H1 (cell line): ENCODE measurements around the gene CEBPA. TPM values are rescaled to one million over a fixed set of nuclear protein-coding genes. Genes with fewer than 3 reads are reported as not detected.

Experiments
- CTCF ChIA-PET: fragments of 300-600 bp; sonication (Branson Sonifier 250); formaldehyde crosslinking; loops from one replicate; lab custom pipeline; 2021; ENCODE audit not compliant: partially characterized antibody; lab: Charles Lee
- POLR2A ChIA-PET: fragments of 300-600 bp; sonication (Branson Sonifier 250); formaldehyde crosslinking; loops from one replicate; lab custom pipeline; 2021; ENCODE audit warnings: inconsistent platforms; ENCODE audit not compliant: partially characterized antibody; lab: Charles Lee
- DNase-seq, 2 experiments: peaks; one replicate each; pipeline versions ENCODE4 v3.0.0 to v3.0.0-alpha.2; 2010 to 2022; ENCODE audit warnings: low spot score in 2 of 2, low read depth in 1 of 2, mixed read lengths in 1 of 2
- FAIRE-seq: peaks from 2 replicates; lab custom pipeline; 2011; peaks lifted over from hg19 to GRCh38; lab: Jason Lieb, UNC
- H2AFZ ChIP-seq: 2 replicates; pipeline ENCODE4 v1.8.1; 2012; ENCODE audit warnings: low read length, inconsistent platforms
- H2AK5ac ChIP-seq: 2 replicates; pipeline ENCODE4 v1.6.1; 2013; ENCODE audit warnings: low read depth, low read length
- H2BK120ac ChIP-seq: replicated peaks from 2 replicates; pipeline ENCODE3; 2013; ENCODE audit warnings: low read depth, low read length, inconsistent platforms
- H2BK12ac ChIP-seq: 2 replicates; pipeline ENCODE4 v1.6.1; 2013; ENCODE audit warnings: low read depth, low read length
- H2BK15ac ChIP-seq: 2 replicates; pipeline ENCODE4 v1.6.1; 2013; ENCODE audit warnings: low read length
- H2BK20ac ChIP-seq: 2 replicates; pipeline ENCODE4 v1.6.1; 2013; ENCODE audit warnings: low read length
- H2BK5ac ChIP-seq: 2 replicates; pipeline ENCODE4 v1.6.1; 2013; ENCODE audit warnings: low read depth, low read length
- H3K14ac ChIP-seq: 2 replicates; pipeline ENCODE4 v1.6.1; 2013; ENCODE audit warnings: inconsistent platforms; ENCODE audit not compliant: insufficient read length
- H3K18ac ChIP-seq: 2 replicates; pipeline ENCODE4 v1.6.1; 2013; ENCODE audit warnings: low read length; ENCODE audit errors: extremely low read depth
- H3K23ac ChIP-seq: 2 replicates; pipeline ENCODE4 v1.6.1; 2013; ENCODE audit warnings: inconsistent platforms; ENCODE audit not compliant: insufficient read length
- H3K23me2 ChIP-seq: 2 replicates; pipeline ENCODE4 v1.6.1; 2013; ENCODE audit warnings: low read depth, low read length
- H3K27ac ChIP-seq: 2 replicates; pipeline ENCODE4 v1.6.1; 2011; ENCODE audit warnings: low read depth, low read length, inconsistent platforms
- H3K27me3 ChIP-seq, 4 experiments: replicated peaks in 1 of 4; 1 replicate in 1 of 4; 2 replicates in 3 of 4; pipeline versions ENCODE4 v1.6.1 to v1.8.1; 2011 to 2013; ENCODE audit warnings: low read length in 3 of 4, mild to moderate bottlenecking in 3 of 4, inconsistent platforms in 2 of 4, mixed read lengths in 2 of 4, moderate library complexity in 1 of 4; ENCODE audit not compliant: control insufficient read depth in 3 of 4, insufficient read depth in 3 of 4; ENCODE audit errors: extremely low read depth in 1 of 4
- H3K36me3 ChIP-seq, 4 experiments: 2 replicates each; pipeline versions ENCODE4 v1.6.1 to v1.8.1; 2011 to 2013; ENCODE audit warnings: mild to moderate bottlenecking in 4 of 4, low read length in 3 of 4, moderate library complexity in 2 of 4, control low read depth in 1 of 4, inconsistent platforms in 1 of 4; ENCODE audit not compliant: insufficient read depth in 4 of 4, control insufficient read depth in 2 of 4
- H3K4ac ChIP-seq: replicated peaks from 2 replicates; pipeline ENCODE3; 2013; ENCODE audit warnings: low read length, low read depth, mixed read lengths, inconsistent platforms; ENCODE audit not compliant: insufficient read length
- H3K4me1 ChIP-seq, 4 experiments: replicated peaks in 1 of 4; 1 replicate in 1 of 4; 2 replicates in 3 of 4; pipeline versions ENCODE4 v1.6.1 to v1.8.1; 2011 to 2013; ENCODE audit warnings: low read length in 3 of 4, inconsistent platforms in 2 of 4, mixed read lengths in 1 of 4; ENCODE audit not compliant: insufficient read depth in 4 of 4, control insufficient read depth in 3 of 4
- H3K4me2 ChIP-seq, 2 experiments: 2 replicates each; pipeline versions ENCODE4 v1.6.1 to v1.8.1; 2011 to 2013; ENCODE audit warnings: low read depth in 2 of 2, low read length in 2 of 2, control low read depth in 1 of 2, inconsistent platforms in 1 of 2, mild to moderate bottlenecking in 1 of 2; ENCODE audit not compliant: insufficient read depth in 1 of 2
- H3K4me3 ChIP-seq, 4 experiments: fragments of 200-600, 300-600 bp in 1 of 4; sonication (generic), shearing (Covaris generic), sonication (Bioruptor Twin) in 1 of 4; 2 replicates each; pipeline versions ENCODE4 v1.5.1 to v1.8.1; 2011 to 2016; ENCODE audit warnings: low read length in 4 of 4, low read depth in 3 of 4, control low read depth in 2 of 4, inconsistent platforms in 2 of 4, mild to moderate bottlenecking in 2 of 4, mixed read lengths in 1 of 4, moderate library complexity in 1 of 4; ENCODE audit not compliant: insufficient read depth in 2 of 4; ENCODE audit errors: extremely low read depth in 1 of 4
- H3K56ac ChIP-seq: replicated peaks from 2 replicates; pipeline ENCODE3; 2013; ENCODE audit warnings: low read depth, mild to moderate bottlenecking, mixed read lengths, low read length, inconsistent platforms; ENCODE audit not compliant: insufficient read length
- H3K79me1 ChIP-seq: 2 replicates; pipeline ENCODE4 v1.6.1; 2013; ENCODE audit warnings: low read depth, low read length, control low read depth
- H3K79me2 ChIP-seq, 2 experiments: 2 replicates each; pipeline versions ENCODE4 v1.6.1 to v1.8.1; 2012 to 2013; ENCODE audit warnings: low read length in 2 of 2, mild to moderate bottlenecking in 2 of 2, inconsistent platforms in 1 of 2; ENCODE audit not compliant: insufficient read depth in 2 of 2, control insufficient read depth in 1 of 2
- H3K9ac ChIP-seq, 4 experiments: replicated peaks in 1 of 4; 1 replicate in 1 of 4; 2 replicates in 3 of 4; pipeline versions ENCODE4 v1.6.1 to v1.8.1; 2011 to 2013; ENCODE audit warnings: low read depth in 3 of 4, low read length in 3 of 4, control low read depth in 2 of 4, mild to moderate bottlenecking in 2 of 4, moderate library complexity in 2 of 4, inconsistent platforms in 1 of 4; ENCODE audit errors: extremely low read depth in 1 of 4
- H3K9me3 ChIP-seq, 2 experiments: 2 replicates each; pipeline versions ENCODE4 v1.6.1 to v1.8.1; 2012 to 2013; ENCODE audit warnings: mild to moderate bottlenecking in 2 of 2, moderate library complexity in 2 of 2, control low read depth in 1 of 2, inconsistent platforms in 1 of 2, low read depth in 1 of 2, low read length in 1 of 2, mixed read lengths in 1 of 2; ENCODE audit not compliant: insufficient read depth in 2 of 2
- H4K20me1 ChIP-seq, 2 experiments: replicated peaks in 1 of 2; 2 replicates each; pipeline versions ENCODE3 to v1.8.1; 2011 to 2013; ENCODE audit warnings: inconsistent platforms in 2 of 2, low read length in 2 of 2, mild to moderate bottlenecking in 1 of 2; ENCODE audit not compliant: insufficient read depth in 2 of 2, control insufficient read depth in 1 of 2
- H4K5ac ChIP-seq: 2 replicates; pipeline ENCODE4 v1.6.1; 2013; ENCODE audit warnings: low read length, low read depth, mixed read lengths, inconsistent platforms; ENCODE audit not compliant: insufficient read length
- H4K8ac ChIP-seq: 2 replicates; pipeline ENCODE4 v1.8.0; 2013; ENCODE audit warnings: mild to moderate bottlenecking, moderate library complexity, low read length, inconsistent platforms; ENCODE audit not compliant: insufficient read depth; ENCODE audit errors: extremely low read depth
- H4K91ac ChIP-seq: replicated peaks from 2 replicates; pipeline ENCODE3; 2013; ENCODE audit warnings: low read length, mixed read lengths, inconsistent platforms; ENCODE audit not compliant: insufficient read length
- ASH2L ChIP-seq: fragments of 200-600, 300-600 bp; sonication (generic); IDR thresholded peaks from one replicate; pipeline ENCODE4 v1.7.1; 2017; ENCODE audit warnings: low read length
- CBX8 ChIP-seq: fragments of 300-800, 300-1000 bp; sonication (generic); IDR thresholded peaks from 2 replicates; pipeline ENCODE4 v1.7.1; 2016; ENCODE audit warnings: low read depth, low read length, borderline replicate concordance
- FOSL1 ChIP-seq: IDR thresholded peaks from 2 replicates; pipeline ENCODE4 v1.6.1; 2011; ENCODE audit warnings: mild to moderate bottlenecking, low read depth, low read length, moderate library complexity; ENCODE audit not compliant: insufficient read depth
- KDM1A ChIP-seq: fragments of 200-600, 300-600 bp; sonication (generic); IDR thresholded peaks from 2 replicates; pipeline ENCODE4 v1.7.1; 2016; ENCODE audit warnings: mild to moderate bottlenecking, low read length, borderline replicate concordance
- KDM5A ChIP-seq: fragments of 200-600 bp; IDR thresholded peaks from 2 replicates; pipeline ENCODE4 v1.7.1; 2012; ENCODE audit warnings: mild to moderate bottlenecking, low read length, inconsistent platforms, mixed read lengths
- POLR2A ChIP-seq, 2 experiments: IDR thresholded peaks; 1 replicate in 1 of 2; 2 replicates in 1 of 2; pipeline ENCODE4 v1.6.1; 2011; ENCODE audit warnings: low read depth in 2 of 2, low read length in 2 of 2, mild to moderate bottlenecking in 2 of 2; ENCODE audit errors: control extremely low read depth in 1 of 2
- SAP30 ChIP-seq: fragments of 300-600 bp; sonication (generic); IDR thresholded peaks from 2 replicates; pipeline ENCODE4 v1.7.1; 2012; ENCODE audit warnings: low read length, moderate library complexity, mild to moderate bottlenecking, inconsistent platforms; ENCODE audit not compliant: insufficient read depth, insufficient replicate concordance
- SIN3A ChIP-seq, 2 experiments: IDR thresholded peaks in 1 of 2; conservative IDR thresholded peaks in 1 of 2; 2 replicates each; pipeline ENCODE4 v1.6.1; 2011 to 2012; ENCODE audit warnings: low read length in 2 of 2, improper control_type of control experiment in 1 of 2, low read depth in 1 of 2, mild to moderate bottlenecking in 1 of 2
- SIX5 ChIP-seq: IDR thresholded peaks from 2 replicates; pipeline ENCODE4 v1.6.1; 2011; ENCODE audit warnings: mild to moderate bottlenecking, low read depth, low read length
- SP4 ChIP-seq: IDR thresholded peaks from 2 replicates; pipeline ENCODE4 v1.6.1; 2012; ENCODE audit warnings: low read length, inconsistent platforms
- TAF7 ChIP-seq: optimal IDR thresholded peaks from 2 replicates; pipeline ENCODE3; 2011; ENCODE audit warnings: low read depth, mild to moderate bottlenecking, inconsistent platforms, low read length, moderate library complexity, borderline replicate concordance
- WGBS, 2 experiments: shearing (Covaris generic) in 1 of 2; methylation state at CpG; one replicate each; pipeline versions ENCODE4 v1.1.6 to v1.1.7; 2013 to 2015; ENCODE audit warnings: low lambda C conversion rate in 2 of 2, mixed read lengths in 2 of 2, inconsistent platforms in 1 of 2, low coverage in 1 of 2, missing lambda C conversion rate in 1 of 2; ENCODE audit not compliant: insufficient replicate concordance in 2 of 2, insufficient coverage in 1 of 2, insufficient read length in 1 of 2; ENCODE audit errors: extremely low coverage in 1 of 2, missing lambda C conversion rate in 1 of 2; 5-methylcytosine and 5-hydroxymethylcytosine counted together
- polyA plus RNA-seq, 7 experiments: library from polyadenylated mRNA; depleted of rRNA in 3 of 7; stranded (reverse) in 5 of 7; unstranded in 2 of 7; fragments of >200 nt in 5 of 7; fragments of 200-250 nt in 2 of 7; gene quantifications; 1 replicate in 5 of 7; 2 replicates in 1 of 7; 4 replicates in 1 of 7; pipeline versions ENCODE4 v1.2.1 to v1.2.3, GENCODE V29; 2011 to 2013; ENCODE audit warnings: missing spikeins in 2 of 7, mixed read lengths in 2 of 7
- total RNA-seq: library from RNA; stranded (reverse); fragmentation: NEBNext Ultra II Directional; extraction: Animal tissue kit (Norgen Biotek cat#: 25700); gene quantifications from 2 replicates; pipeline ENCODE4 v1.2.1, GENCODE V29; 2021

Gene CEBPA
- total and polyA plus RNA-seq, 2 of the 8 experiments (the other 6 are each of a cell fraction or from before 2014, with no cell fraction given): 2.0 to 2.7 TPM

GRCh38 chr19:33252418-33252962, 49.8 kb downstream of the CEBPA start:
- no peak overlapping the region for H2BK5ac ChIP-seq
- H3K23ac ChIP-seq: no peak overlapping the region
- H4K5ac ChIP-seq: no peak overlapping the region
- 81% methylated on average over 4 of the region's 4 CpGs; no CpG with 5 or more reads in 1 of the 2 experiments for WGBS, 2 experiments
- H3K79me1 ChIP-seq: peaks cover 6% of the 10 kb centered on the region; the same call in 1 of the 2 replicates
- H3K23me2 ChIP-seq: peaks cover 13% of the 10 kb centered on the region; the same call in 1 of the 2 replicates
- no peaks in the 10 kb centered on the region for H3K79me2 ChIP-seq
- H2BK12ac ChIP-seq: no peak overlapping the region
- peaks cover 0 to 12% of the 10 kb centered on the region in 2 experiments for H4K20me1 ChIP-seq
- H3K27me3 ChIP-seq: no peaks in the 10 kb centered on the region; a peak in 1 of 7 replicates
- no peak overlapping the region for H3K27ac ChIP-seq
- DNase-seq (no peak), FAIRE-seq (no peak)
- H2BK20ac ChIP-seq: no peak overlapping the region
- H2AFZ ChIP-seq: no peak overlapping the region
- TF ChIP-seq TAF7 (no peak), ASH2L (no peak), CBX8 (no peak), KDM1A (no peak), SIN3A (conservative IDR thresholded peaks at IDR 0.05 in 1 of 2, IDR thresholded peaks at IDR 0.05 in 1 of 2; ENCODE audit: low read depth in 1 of 2, low read length in 2 of 2) (no peak), FOSL1 (no peak), KDM5A (no peak), SAP30 (no peak), SP4 (no peak), SIX5 (no peak), POLR2A (IDR thresholded peaks at IDR 0.05; ENCODE audit: control extremely low read depth in 1 of 2, low read depth in 2 of 2, low read length in 2 of 2) (no peak)
- no peak overlapping the region for H4K8ac ChIP-seq
- no peak overlapping the region for H3K18ac ChIP-seq
- no peak overlapping the region for H3K14ac ChIP-seq
- POLR2A ChIA-PET: interaction anchor here (1.0 to 3.1 kb wide), 2 partner anchors 50 to 121 kb away, joined by 3 to 9 read pairs; partner anchors contain the start of genes CEBPA and CEBPG
- H2BK15ac ChIP-seq: no peak overlapping the region
- H3K56ac ChIP-seq: no peak overlapping the region
- H3K4me2 ChIP-seq: no peak overlapping the region
- CTCF ChIA-PET: interaction anchor here (0.5 to 1.4 kb wide), 2 partner anchors 155 to 513 kb away, joined by 3 to 4 read pairs; no protein-coding TSS in a partner anchor
- peaks cover 0 to 4% (median under 1%) of the 10 kb centered on the region in 4 experiments; a peak in 5 of 7 replicates for H3K4me1 ChIP-seq
- no peak overlapping the region for H2BK120ac ChIP-seq
- H3K4me3 ChIP-seq: no peak overlapping the region
- H4K91ac ChIP-seq: no peak overlapping the region
- H3K9me3 ChIP-seq: no peaks in the 10 kb centered on the region
- H3K4ac ChIP-seq: no peak overlapping the region
- no peak overlapping the region for H3K9ac ChIP-seq
- H3K36me3 ChIP-seq: no peaks in the 10 kb centered on the region
- no peak overlapping the region for H2AK5ac ChIP-seq
